HG02981 (cell line): ENCODE results near the gene VENTX.
"Not testable (repeated sequence)": the region's sequence is repeated elsewhere in the genome, so short reads cannot be mapped to it uniquely, and the experiment has no call there.

ENCODE experiments used
- ATAC-seq: cut with Tn5 transposase; IDR thresholded peaks from one replicate; pipeline ENCODE4 v1.9.1; 2021; ENCODE audit warnings: mild to moderate bottlenecking, moderate library complexity; ENCODE audit not compliant: unreplicated experiment

VENTX gene

GRCh38 chr10:133214468-133215410 lies 22.9 kb upstream of the VENTX start:
- ATAC-seq = no peak

- ATAC-seq = no peak
Observed at GRCh38 chr10:133215586-133215985, 22.1 kb upstream of the VENTX start.

- no peak for ATAC-seq
Observed at GRCh38 chr10:133216776-133217175, 20.9 kb upstream of the VENTX start.

GRCh38 chr10:133217800-133218589 lies 19.7 kb upstream of the VENTX start:
- no peak for ATAC-seq

GRCh38 chr10:133218891-133219290 lies 18.8 kb upstream of the VENTX start:
- ATAC-seq = no peak

GRCh38 chr10:133219782-133220181 lies 17.9 kb upstream of the VENTX start:
- no peak for ATAC-seq

GRCh38 chr10:133221331-133221730 lies 16.3 kb upstream of the VENTX start:
- no peak for ATAC-seq

- not testable (repeated sequence) for ATAC-seq
Observed at GRCh38 chr10:133221756-133222155, 15.9 kb upstream of the VENTX start.

- no peak for ATAC-seq
Observed at GRCh38 chr10:133224076-133224475, 13.6 kb upstream of the VENTX start.

GRCh38 chr10:133224756-133225372 lies 12.8 kb upstream of the VENTX start:
- ATAC-seq = no peak

GRCh38 chr10:133225707-133226191 lies 11.9 kb upstream of the VENTX start:
- ATAC-seq = no peak

- no peak for ATAC-seq
Observed at GRCh38 chr10:133226251-133226808, 11.3 kb upstream of the VENTX start.

- ATAC-seq = no peak
Observed at GRCh38 chr10:133227256-133227655, 10.4 kb upstream of the VENTX start.

- ATAC-seq = no peak
Observed at GRCh38 chr10:133229265-133230043, 8.2 kb upstream of the VENTX start.

- no peak for ATAC-seq
Observed at GRCh38 chr10:133230044-133230361, 7.7 kb upstream of the VENTX start, which contains the start of gene UTF1. Gene UTF1, plus strand, starts transcription at chr10:133230217. Its CDS starts 72 bp downstream, at chr10:133230289.

GRCh38 chr10:133230387-133231195 lies 7.1 kb upstream of the VENTX start:
- no peak for ATAC-seq

- ATAC-seq = no peak
Observed at GRCh38 chr10:133231244-133231945, 6.3 kb upstream of the VENTX start.

GRCh38 chr10:133231946-133232574 lies 5.6 kb upstream of the VENTX start:
- ATAC-seq = no peak
